A549 (cell line): ENCODE data around the gene YES1. TPM values are rescaled to one million over a fixed set of nuclear protein-coding genes. Genes with fewer than 3 reads are reported as not detected.
A peak's percentile ranks its signal among the peaks of the same experiment; 100 is the strongest.

Source experiments
- ATAC-seq, 2 experiments: fragments of 200-7000 bp in 1 of 2; fragments of >200 bp in 1 of 2; cut with Nextera tagmentation in 1 of 2; cut with Tn5 transposase in 1 of 2; 3 replicates each; pipeline versions ENCODE4 v1.8.0 to v1.9.1; 2018 to 2020; ENCODE audit warnings: mild to moderate bottlenecking in 1 of 2, moderate library complexity in 1 of 2
- CTCF ChIA-PET: fragments of 300-600 bp; sonication (Branson Sonifier 250); formaldehyde crosslinking; extraction: SDS; loops from one replicate; lab custom pipeline; 2021; ENCODE audit warnings: antibody characterized with exemption, inconsistent platforms; lab: Yijun Ruan, JAX
- POLR2A ChIA-PET: fragments of 350-600 bp; formaldehyde crosslinking; extraction: SDS; loops from one replicate; lab custom pipeline; 2021; ENCODE audit warnings: antibody characterized with exemption, inconsistent platforms; lab: Yijun Ruan, JAX
- DNase-seq, 2 experiments: peaks; one replicate each; pipeline versions ENCODE4 v3.0.0 to v3.0.0-alpha.2; 2011 to 2016; ENCODE audit warnings: low read depth in 1 of 2, low spot score in 1 of 2
- FAIRE-seq: peaks from 2 replicates; lab custom pipeline; 2011; peaks lifted over from hg19 to GRCh38; lab: Jason Lieb, UNC
- H3K27ac ChIP-seq, 2 experiments: fragments of >200 bp; sonication (Bioruptor Twin); formaldehyde crosslinking; 3 replicates each; pipeline ENCODE4 v1.5.1; 2016 to 2017
- H3K4me1 ChIP-seq: fragments of >200 bp; sonication (Bioruptor Twin); formaldehyde crosslinking; 3 replicates; pipeline ENCODE4 v1.6.1; 2016
- H3K4me2 ChIP-seq: fragments of >200 bp; sonication (Bioruptor Twin); formaldehyde crosslinking; 3 replicates; pipeline ENCODE4 v1.6.1; 2016
- H3K4me3 ChIP-seq: fragments of >200 bp; sonication (Bioruptor Twin); formaldehyde crosslinking; 3 replicates; pipeline ENCODE4 v1.5.1; 2016
- H3K9me3 ChIP-seq: fragments of >200 bp; sonication (Bioruptor Twin); formaldehyde crosslinking; 3 replicates; pipeline ENCODE4 v1.6.1; 2016
- CBX8 ChIP-seq: fragments of 200-600 bp; sonication (generic); IDR thresholded peaks from 2 replicates; pipeline ENCODE4 v1.6.1; 2016
- CEBPB ChIP-seq, 2 experiments: fragments of >200 bp in 1 of 2; sonication (Bioruptor Twin) in 1 of 2; formaldehyde crosslinking in 1 of 2; IDR thresholded peaks; 2 replicates each; pipeline ENCODE4 v1.6.1; 2012 to 2016
- CHD4 ChIP-seq: fragments of 200-600 bp; sonication (generic); IDR thresholded peaks from 2 replicates; pipeline ENCODE4 v1.6.1; 2016; ENCODE audit warnings: antibody characterized with exemption, mild to moderate bottlenecking, borderline replicate concordance
- EHMT2 ChIP-seq: fragments of 200-600 bp; sonication (generic); IDR thresholded peaks from 2 replicates; pipeline ENCODE4 v1.6.1; 2016; ENCODE audit warnings: antibody characterized with exemption, low read depth, mild to moderate bottlenecking, moderate library complexity
- EP300 ChIP-seq, 2 experiments: fragments of >200 bp; sonication (Bioruptor Twin); formaldehyde crosslinking; IDR thresholded peaks; 2 replicates in 1 of 2; 3 replicates in 1 of 2; pipeline ENCODE4 v1.6.1; 2016 to 2017
- ESRRA ChIP-seq: fragments of 150-350 bp; IDR thresholded peaks from 2 replicates; pipeline ENCODE4 v1.6.1; 2014; ENCODE audit warnings: mild to moderate bottlenecking, low read length, borderline replicate concordance
- HOXA7 ChIP-seq: fragments of 250-450 bp; sonication (Bioruptor Pico); IDR thresholded peaks from 2 replicates; pipeline ENCODE4 v1.5.0; 2020; ENCODE audit warnings: mild to moderate bottlenecking, moderate library complexity
- HOXB13 ChIP-seq: fragments of 250-450 bp; sonication (Bioruptor Pico); IDR thresholded peaks from 2 replicates; pipeline ENCODE4 v1.5.0; 2020; ENCODE audit warnings: low read depth, mild to moderate bottlenecking, moderate library complexity
- JUN ChIP-seq, 2 experiments: fragments of >200 bp; sonication (Bioruptor Twin); formaldehyde crosslinking; IDR thresholded peaks; 2 replicates in 1 of 2; 3 replicates in 1 of 2; pipeline ENCODE4 v1.6.1; 2016 to 2017
- JUNB ChIP-seq: fragments of >200 bp; sonication (Bioruptor Twin); formaldehyde crosslinking; IDR thresholded peaks from 2 replicates; pipeline ENCODE4 v1.6.1; 2016
- KDM1A ChIP-seq: fragments of 200-600 bp; sonication (generic); IDR thresholded peaks from 2 replicates; pipeline ENCODE4 v1.6.1; 2016; ENCODE audit warnings: low read depth, mild to moderate bottlenecking
- KDM5A ChIP-seq: fragments of 200-600 bp; sonication (generic); IDR thresholded peaks from 2 replicates; pipeline ENCODE4 v1.6.1; 2016; ENCODE audit warnings: antibody characterized with exemption, mild to moderate bottlenecking
- MAFK ChIP-seq: fragments of 450-650 bp; IDR thresholded peaks from 2 replicates; pipeline ENCODE4 v1.6.1; 2014; ENCODE audit not compliant: partially characterized antibody
- MYC ChIP-seq: IDR thresholded peaks from 2 replicates; pipeline ENCODE4 v1.6.1; 2012; ENCODE audit warnings: mild to moderate bottlenecking, inconsistent platforms, low read length, improper control_type of control experiment, borderline replicate concordance
- POLR2AphosphoS2 ChIP-seq: conservative IDR thresholded peaks from 2 replicates; pipeline ENCODE4 v1.6.1; 2012; ENCODE audit warnings: low read length, improper control_type of control experiment, inconsistent platforms
- RAD21 ChIP-seq, 2 experiments: fragments of >200 bp in 1 of 2; sonication (Bioruptor Twin) in 1 of 2; formaldehyde crosslinking in 1 of 2; IDR thresholded peaks in 1 of 2; conservative IDR thresholded peaks in 1 of 2; 2 replicates in 1 of 2; 3 replicates in 1 of 2; pipeline ENCODE4 v1.6.1; 2012 to 2018; ENCODE audit warnings: inconsistent platforms in 1 of 2
- RARB ChIP-seq: fragments of 250-450 bp; sonication (Bioruptor Pico); IDR thresholded peaks from 2 replicates; pipeline ENCODE4 v1.8.0; 2021; ENCODE audit warnings: mild to moderate bottlenecking, moderate library complexity
- RNF2 ChIP-seq: fragments of 200-600 bp; sonication (generic); IDR thresholded peaks from 2 replicates; pipeline ENCODE4 v1.6.1; 2016; ENCODE audit warnings: low read depth, mild to moderate bottlenecking, antibody characterized with exemption, moderate library complexity, borderline replicate concordance
- SREBF2 ChIP-seq: fragments of 450-650 bp; IDR thresholded peaks from 2 replicates; pipeline ENCODE4 v1.6.1; 2014; ENCODE audit warnings: mild to moderate bottlenecking, moderate library complexity
- TP53 ChIP-seq: fragments of 250-450 bp; sonication (Bioruptor Pico); IDR thresholded peaks from 2 replicates; pipeline ENCODE4 v1.5.0; 2021; ENCODE audit warnings: mild to moderate bottlenecking, moderate library complexity
- ZFP36 ChIP-seq: fragments of 450-650 bp; IDR thresholded peaks from 2 replicates; pipeline ENCODE4 v1.6.1; 2014; ENCODE audit warnings: borderline replicate concordance; ENCODE audit not compliant: partially characterized antibody
- ZNF302 ChIP-seq: fragments of 250-450 bp; sonication (Bioruptor Pico); IDR thresholded peaks from 2 replicates; pipeline ENCODE4 v1.9.0; 2021; ENCODE audit warnings: inconsistent platforms, mild to moderate bottlenecking, moderate library complexity
- WGBS: methylation state at CpG from one replicate; pipeline ENCODE4 v1.1.6; 2017; ENCODE audit errors: missing lambda C conversion rate; 5-methylcytosine and 5-hydroxymethylcytosine counted together
- polyA plus RNA-seq, 4 experiments: library from polyadenylated mRNA; depleted of rRNA in 3 of 4; stranded (reverse); fragments of >200 nt; fragmentation: RNase III in 1 of 4; extraction: RNeasy Plus Mini Kit Qiagen cat#74134 plus additional on column Dnase treatment in 1 of 4; gene quantifications; 2 replicates in 3 of 4; 3 replicates in 1 of 4; pipeline ENCODE4 v1.2.3, GENCODE V29; 2011 to 2017
- TF ChIP-seq, protein P1 (sequence below): fragments of 200-600 bp; sonication (generic); IDR thresholded peaks from 2 replicates; pipeline ENCODE4 v1.6.1; 2016; ENCODE audit warnings: antibody characterized with exemption, mild to moderate bottlenecking, moderate library complexity
- TF ChIP-seq, protein P2 (sequence below): fragments of 250-450 bp; sonication (Bioruptor Pico); IDR thresholded peaks from 2 replicates; pipeline ENCODE4 v1.5.0; 2020; ENCODE audit warnings: low read depth, mild to moderate bottlenecking, moderate library complexity
- TF ChIP-seq, protein P3 (sequence below): fragments of >200 bp; sonication (Bioruptor Twin); formaldehyde crosslinking; IDR thresholded peaks from 3 replicates; pipeline ENCODE4 v1.5.1; 2016
- TF ChIP-seq, protein P4 (sequence below): fragments of 150-350 bp; IDR thresholded peaks from 2 replicates; pipeline ENCODE4 v1.6.1; 2014; ENCODE audit warnings: low read depth, mild to moderate bottlenecking, low read length

Gene YES1
- polyA plus RNA-seq, 2 of the 4 experiments (the other 2 are of a cell fraction), result 22.6 to 32.1 TPM

DNA sequence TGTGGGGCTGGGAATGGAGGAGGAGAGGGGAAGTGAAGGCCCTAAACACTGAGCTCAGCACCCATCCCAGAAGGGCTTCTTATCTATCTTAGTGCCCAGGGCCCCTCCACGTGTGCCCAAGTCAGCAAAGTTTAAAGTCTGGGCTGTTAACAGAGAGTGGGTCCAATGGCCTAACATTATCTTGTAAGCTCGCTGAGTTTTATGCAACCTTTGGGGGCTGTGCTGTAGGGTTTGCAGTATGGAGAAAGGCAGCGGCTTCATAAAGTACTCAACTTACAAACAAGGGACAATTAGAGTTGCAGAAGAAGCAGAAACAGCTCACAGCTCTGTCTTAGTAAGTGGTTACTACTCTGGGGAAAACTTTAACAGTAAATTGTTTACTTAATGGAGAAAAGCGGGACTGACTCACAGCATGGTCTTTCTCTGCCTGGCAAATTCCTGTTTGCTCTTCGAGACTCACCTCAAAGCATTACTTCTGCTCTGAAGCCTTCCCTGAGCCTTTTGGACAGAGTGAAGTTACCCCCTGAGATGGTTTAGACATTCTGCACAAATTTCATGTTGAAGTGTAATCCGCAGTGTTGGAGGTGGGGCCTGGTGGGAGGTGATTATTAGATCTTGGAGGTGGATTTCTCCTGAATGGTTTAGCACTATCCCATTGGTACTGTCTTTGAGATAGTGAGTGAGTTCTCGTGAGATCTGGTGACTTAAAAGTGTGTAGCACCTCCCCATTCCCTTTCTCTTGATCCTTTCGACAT lies 108.7 kb downstream of the YES1 start (continued):
- TF ChIP-seq, protein P1, sequence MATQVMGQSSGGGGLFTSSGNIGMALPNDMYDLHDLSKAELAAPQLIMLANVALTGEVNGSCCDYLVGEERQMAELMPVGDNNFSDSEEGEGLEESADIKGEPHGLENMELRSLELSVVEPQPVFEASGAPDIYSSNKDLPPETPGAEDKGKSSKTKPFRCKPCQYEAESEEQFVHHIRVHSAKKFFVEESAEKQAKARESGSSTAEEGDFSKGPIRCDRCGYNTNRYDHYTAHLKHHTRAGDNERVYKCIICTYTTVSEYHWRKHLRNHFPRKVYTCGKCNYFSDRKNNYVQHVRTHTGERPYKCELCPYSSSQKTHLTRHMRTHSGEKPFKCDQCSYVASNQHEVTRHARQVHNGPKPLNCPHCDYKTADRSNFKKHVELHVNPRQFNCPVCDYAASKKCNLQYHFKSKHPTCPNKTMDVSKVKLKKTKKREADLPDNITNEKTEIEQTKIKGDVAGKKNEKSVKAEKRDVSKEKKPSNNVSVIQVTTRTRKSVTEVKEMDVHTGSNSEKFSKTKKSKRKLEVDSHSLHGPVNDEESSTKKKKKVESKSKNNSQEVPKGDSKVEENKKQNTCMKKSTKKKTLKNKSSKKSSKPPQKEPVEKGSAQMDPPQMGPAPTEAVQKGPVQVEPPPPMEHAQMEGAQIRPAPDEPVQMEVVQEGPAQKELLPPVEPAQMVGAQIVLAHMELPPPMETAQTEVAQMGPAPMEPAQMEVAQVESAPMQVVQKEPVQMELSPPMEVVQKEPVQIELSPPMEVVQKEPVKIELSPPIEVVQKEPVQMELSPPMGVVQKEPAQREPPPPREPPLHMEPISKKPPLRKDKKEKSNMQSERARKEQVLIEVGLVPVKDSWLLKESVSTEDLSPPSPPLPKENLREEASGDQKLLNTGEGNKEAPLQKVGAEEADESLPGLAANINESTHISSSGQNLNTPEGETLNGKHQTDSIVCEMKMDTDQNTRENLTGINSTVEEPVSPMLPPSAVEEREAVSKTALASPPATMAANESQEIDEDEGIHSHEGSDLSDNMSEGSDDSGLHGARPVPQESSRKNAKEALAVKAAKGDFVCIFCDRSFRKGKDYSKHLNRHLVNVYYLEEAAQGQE, result peak; percentile 65
- TF ChIP-seq HOXB13 (CRISPR knock-in tag) (no peak), JUNB (0 out of 2 replicates have a peak, but pooled peaks have one; percentile 8), HOXA7 (no peak), CEBPB (IDR thresholded peaks at IDR 0.05) (no peak), MYC (no peak), RNF2 (no peak), KDM1A (no peak), ZFP36 (no peak), MAFK (no peak), RAD21 (conservative IDR thresholded peaks at IDR 0.05 in 1 of 2, IDR thresholded peaks at IDR 0.05 in 1 of 2) (no peak)
- TF ChIP-seq, all 56 proteins: peak for 4

DNA sequence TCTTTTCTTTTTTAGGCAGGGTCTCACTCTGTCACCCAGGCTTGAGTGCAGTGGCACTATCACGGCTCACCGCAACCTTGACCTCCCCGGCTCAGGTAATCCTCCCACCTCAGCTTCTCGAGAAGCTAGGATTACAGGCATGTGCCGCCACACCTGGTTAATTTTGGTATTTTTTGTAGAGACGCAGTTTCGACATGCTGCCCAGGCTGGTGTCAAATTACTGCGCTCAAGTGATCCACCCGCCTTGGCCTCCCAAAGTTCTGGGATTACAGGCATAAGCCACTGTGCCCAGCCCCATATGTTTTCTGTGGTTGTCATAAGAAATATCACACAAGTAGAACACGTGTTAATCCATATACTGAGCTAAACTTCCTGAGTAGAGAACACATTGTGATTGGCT lies 114.2 kb downstream of the YES1 start:
- Histone ChIP-seq H3K4me1 (peaks cover 23% of the 10 kb centered on the region), H3K9me3 (no peaks in the 10 kb centered on the region), H3K4me2 (no peak overlapping the region), H3K4me3 (no peak overlapping the region), H3K27ac (no peak overlapping the region)
- ATAC-seq (no peak), DNase-seq (no peak), FAIRE-seq (no peak)
- POLR2A ChIA-PET, result no interaction called here
- WGBS, result 97% methylated on average over 10 of the region's 10 CpGs
- CTCF ChIA-PET, result no interaction called here
- TF ChIP-seq EHMT2 (no peak), KDM5A (no peak), HOXB13 (CRISPR knock-in tag) (no peak), ZFP36 (no peak), JUN (IDR thresholded peaks at IDR 0.05) (no peak)
- TF ChIP-seq, protein P2, sequence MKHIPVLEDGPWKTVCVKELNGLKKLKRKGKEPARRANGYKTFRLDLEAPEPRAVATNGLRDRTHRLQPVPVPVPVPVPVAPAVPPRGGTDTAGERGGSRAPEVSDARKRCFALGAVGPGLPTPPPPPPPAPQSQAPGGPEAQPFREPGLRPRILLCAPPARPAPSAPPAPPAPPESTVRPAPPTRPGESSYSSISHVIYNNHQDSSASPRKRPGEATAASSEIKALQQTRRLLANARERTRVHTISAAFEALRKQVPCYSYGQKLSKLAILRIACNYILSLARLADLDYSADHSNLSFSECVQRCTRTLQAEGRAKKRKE (CRISPR knock-in tag), result no peak
- TF ChIP-seq, protein P3, sequence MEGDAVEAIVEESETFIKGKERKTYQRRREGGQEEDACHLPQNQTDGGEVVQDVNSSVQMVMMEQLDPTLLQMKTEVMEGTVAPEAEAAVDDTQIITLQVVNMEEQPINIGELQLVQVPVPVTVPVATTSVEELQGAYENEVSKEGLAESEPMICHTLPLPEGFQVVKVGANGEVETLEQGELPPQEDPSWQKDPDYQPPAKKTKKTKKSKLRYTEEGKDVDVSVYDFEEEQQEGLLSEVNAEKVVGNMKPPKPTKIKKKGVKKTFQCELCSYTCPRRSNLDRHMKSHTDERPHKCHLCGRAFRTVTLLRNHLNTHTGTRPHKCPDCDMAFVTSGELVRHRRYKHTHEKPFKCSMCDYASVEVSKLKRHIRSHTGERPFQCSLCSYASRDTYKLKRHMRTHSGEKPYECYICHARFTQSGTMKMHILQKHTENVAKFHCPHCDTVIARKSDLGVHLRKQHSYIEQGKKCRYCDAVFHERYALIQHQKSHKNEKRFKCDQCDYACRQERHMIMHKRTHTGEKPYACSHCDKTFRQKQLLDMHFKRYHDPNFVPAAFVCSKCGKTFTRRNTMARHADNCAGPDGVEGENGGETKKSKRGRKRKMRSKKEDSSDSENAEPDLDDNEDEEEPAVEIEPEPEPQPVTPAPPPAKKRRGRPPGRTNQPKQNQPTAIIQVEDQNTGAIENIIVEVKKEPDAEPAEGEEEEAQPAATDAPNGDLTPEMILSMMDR, result no peak

DNA sequence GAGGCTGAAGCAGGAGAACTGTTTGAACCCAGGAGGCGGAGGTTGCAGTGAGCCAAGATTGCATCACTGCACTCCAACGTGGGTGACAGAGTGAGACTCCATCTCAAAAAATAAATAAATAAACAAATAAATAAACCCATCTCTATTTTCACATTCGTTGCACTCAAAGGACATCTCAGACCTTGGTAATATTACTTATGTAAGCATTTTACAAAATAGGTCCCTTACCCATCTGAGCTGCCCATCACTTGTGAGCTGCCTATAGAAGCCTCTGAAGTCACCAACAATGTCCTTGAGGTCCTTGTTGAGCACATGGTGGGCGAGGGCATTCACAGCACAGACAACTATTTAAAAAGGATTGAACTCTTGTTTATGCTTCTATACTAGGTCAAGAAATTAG lies 115.0 kb downstream of the YES1 start:
- DNase-seq (no peak), ATAC-seq (no peak), FAIRE-seq (no peak)
- TF ChIP-seq RARB (no peak), TP53 (no peak), POLR2AphosphoS2 (no peak), ESRRA (no peak), CHD4 (no peak), CBX8 (no peak), RAD21 (conservative IDR thresholded peaks at IDR 0.05 in 1 of 2, IDR thresholded peaks at IDR 0.05 in 1 of 2) (no peak), MAFK (no peak), EP300 (IDR thresholded peaks at IDR 0.05) (no peak), HOXB13 (CRISPR knock-in tag) (no peak), SREBF2 (no peak), ZNF302 (CRISPR knock-in tag) (no peak)
- TF ChIP-seq, protein P4, sequence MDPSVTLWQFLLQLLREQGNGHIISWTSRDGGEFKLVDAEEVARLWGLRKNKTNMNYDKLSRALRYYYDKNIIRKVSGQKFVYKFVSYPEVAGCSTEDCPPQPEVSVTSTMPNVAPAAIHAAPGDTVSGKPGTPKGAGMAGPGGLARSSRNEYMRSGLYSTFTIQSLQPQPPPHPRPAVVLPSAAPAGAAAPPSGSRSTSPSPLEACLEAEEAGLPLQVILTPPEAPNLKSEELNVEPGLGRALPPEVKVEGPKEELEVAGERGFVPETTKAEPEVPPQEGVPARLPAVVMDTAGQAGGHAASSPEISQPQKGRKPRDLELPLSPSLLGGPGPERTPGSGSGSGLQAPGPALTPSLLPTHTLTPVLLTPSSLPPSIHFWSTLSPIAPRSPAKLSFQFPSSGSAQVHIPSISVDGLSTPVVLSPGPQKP, result no peak
- TF ChIP-seq, protein P2 (CRISPR knock-in tag), result no peak
- ChIA-PET POLR2A (no interaction called here), CTCF (no interaction called here)
- H3K9me3 ChIP-seq, result no peaks in the 10 kb centered on the region
- no peak overlapping the region for H3K4me2 ChIP-seq
- H3K4me3 ChIP-seq, result no peak overlapping the region
- H3K27ac ChIP-seq, result no peak overlapping the region
- H3K4me1 ChIP-seq, result peaks cover 15% of the 10 kb centered on the region; the same call in 2 of the 3 replicates
- WGBS, result 82% methylated on average over 4 of the region's 4 CpGs
